ENCODE data around the gene NXF3.
"Not testable (repeated sequence)": the region's sequence is repeated elsewhere in the genome, so short reads cannot be mapped to it uniquely, and the experiment has no call there.

The NXF3 gene, protein sequence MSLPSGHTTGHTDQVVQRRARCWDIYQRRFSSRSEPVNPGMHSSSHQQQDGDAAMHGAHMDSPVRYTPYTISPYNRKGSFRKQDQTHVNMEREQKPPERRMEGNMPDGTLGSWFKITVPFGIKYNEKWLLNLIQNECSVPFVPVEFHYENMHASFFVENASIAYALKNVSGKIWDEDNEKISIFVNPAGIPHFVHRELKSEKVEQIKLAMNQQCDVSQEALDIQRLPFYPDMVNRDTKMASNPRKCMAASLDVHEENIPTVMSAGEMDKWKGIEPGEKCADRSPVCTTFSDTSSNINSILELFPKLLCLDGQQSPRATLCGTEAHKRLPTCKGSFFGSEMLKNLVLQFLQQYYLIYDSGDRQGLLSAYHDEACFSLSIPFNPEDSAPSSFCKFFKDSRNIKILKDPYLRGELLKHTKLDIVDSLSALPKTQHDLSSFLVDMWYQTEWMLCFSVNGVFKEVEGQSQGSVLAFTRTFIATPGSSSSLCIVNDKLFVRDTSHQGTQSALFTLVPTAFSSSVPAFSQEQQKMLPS

DNA sequence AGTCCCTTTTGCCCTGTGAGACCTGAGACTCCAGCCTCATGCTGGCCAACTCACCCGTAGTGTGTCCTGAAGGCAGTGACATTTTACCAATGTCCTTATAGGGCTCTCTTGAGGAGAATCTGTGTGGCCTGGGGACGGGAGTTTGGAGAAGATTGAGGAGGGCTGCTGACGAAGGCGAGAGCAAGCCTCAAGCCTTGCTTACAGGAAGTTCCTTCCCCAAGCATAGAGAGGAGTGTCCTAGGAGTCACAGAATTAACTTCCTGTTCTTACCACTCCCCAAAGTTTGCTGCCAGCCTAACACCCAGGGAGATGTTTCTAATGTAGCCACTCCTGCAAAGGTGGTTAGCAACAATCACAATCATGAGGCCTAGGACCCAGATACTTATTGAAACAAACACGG is at the start of gene NXF3:
Gene NXF3 (minus strand): TSS at position 202 of the 400 bp plus-strand sequence. CDS start 120 bp downstream, at position 82.
- DNase-seq: no peak

DNA sequence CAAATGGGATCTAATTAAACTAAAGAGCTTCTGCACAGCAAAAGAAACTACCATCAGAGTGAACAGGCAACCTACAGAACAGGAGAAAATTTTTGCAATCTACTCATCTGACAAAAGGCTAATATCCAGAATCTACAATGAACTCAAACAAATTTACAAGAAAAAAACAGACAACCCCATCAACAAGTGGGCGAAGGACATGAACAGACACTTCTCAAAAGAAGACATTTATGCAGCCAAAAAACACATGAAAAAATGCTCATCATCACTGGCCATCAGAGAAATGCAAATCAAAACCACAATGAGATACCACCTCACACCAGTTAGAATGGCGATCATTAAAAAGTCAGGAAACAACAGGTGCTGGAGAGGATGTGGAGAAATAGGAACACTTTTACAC is 43.6 kb upstream of the NXF3 start:
- not testable (repeated sequence) for DNase-seq

DNA sequence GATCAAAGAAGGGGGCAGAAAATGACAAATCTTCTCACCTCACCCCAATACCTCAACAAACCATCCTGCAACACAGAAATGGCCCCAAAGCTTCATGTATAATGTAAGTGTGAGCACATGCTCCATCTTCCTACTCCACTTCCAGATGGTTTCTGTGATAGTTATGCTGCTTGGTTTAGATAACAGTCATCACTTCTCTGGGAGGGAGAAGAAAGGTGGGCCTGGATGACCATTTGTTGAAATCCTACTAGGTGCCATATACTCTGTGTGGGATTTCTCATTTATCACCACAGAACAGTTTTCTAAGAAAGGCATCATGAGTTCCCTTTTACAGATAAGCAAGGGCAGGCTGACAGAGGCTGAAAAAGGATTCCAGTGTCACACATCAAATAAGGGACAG is 31.3 kb upstream of the NXF3 start:
- DNase-seq: no peak

DNA sequence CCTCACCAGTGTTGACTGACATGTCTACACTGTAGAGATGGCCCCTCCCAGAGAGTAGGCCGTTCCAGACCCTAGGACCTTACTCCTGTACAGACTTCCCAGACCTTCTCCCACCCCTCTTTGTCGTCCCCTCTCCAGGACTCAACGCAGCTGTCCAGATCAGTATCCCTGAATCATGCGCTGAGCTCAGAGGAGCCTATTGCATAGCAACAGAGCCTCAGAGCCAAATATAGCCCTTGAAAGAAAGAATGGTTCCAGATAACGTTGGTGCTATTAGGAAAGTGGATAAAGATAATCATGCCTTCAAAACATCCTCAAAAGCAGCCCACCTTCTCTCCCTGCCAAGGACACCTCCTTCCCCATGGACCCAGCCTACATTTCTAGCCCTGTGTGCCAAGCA is 27.8 kb upstream of the NXF3 start:
- no peak for DNase-seq

DNA sequence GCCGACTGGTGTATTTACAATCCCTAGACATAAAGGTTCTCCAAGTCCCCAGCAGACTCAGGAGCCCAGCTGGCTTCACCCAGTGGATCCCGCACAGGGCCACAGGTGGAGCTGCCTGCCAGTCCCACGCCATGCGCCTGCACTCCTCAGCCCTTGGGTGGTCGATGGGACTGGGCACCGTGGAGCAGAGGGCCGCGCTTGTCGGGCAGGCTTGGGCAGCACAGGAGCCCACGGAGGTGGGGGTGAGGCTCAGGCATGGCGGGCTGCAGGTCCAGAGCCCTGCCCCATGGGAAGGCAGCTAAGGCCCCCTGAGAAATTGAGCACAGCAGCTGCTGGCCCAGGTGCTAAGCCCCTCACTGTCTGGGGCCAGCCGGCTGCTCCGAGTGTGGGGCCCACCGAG is 24.0 kb upstream of the NXF3 start:
- DNase-seq: not testable (repeated sequence)

DNA sequence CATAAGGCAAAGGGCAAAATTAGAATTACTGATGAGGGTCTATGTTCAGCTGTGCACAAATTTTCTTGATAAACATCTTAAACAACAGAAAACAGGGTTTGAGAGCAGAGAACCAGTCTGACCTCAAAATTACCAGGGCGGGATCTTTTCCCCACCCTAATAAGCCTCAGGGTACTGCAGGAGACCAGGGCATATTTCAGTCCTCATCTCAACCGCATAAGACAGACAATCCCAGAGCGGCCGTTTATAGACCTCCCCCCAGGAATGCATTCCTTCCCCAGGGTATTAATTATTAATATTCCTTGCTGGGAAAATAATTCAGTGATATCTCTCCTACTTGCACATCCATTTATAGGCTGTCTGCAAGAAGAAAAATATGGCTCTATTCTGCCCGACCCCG is 16.6 kb upstream of the NXF3 start:
- DNase-seq: not testable (repeated sequence)

DNA sequence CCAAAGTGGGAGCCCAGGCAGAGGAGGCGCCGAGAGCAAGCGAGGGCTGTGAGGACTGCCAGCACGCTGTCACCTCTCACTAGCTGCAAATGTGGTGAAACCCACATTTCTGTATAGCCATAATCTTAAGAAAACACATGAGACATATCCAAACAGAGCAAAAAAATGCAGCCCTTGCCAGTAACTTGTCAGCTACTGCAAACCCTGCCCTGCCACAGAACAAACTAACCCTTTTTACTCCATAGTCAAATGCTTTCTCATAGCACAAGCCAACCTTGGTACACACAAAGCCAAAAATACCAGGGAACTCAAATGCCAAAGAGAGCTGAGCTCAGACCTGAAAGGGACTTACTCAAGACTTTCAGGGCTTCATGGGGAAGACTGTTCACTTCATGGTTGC is 14.9 kb upstream of the NXF3 start:
- DNase-seq: no peak

DNA sequence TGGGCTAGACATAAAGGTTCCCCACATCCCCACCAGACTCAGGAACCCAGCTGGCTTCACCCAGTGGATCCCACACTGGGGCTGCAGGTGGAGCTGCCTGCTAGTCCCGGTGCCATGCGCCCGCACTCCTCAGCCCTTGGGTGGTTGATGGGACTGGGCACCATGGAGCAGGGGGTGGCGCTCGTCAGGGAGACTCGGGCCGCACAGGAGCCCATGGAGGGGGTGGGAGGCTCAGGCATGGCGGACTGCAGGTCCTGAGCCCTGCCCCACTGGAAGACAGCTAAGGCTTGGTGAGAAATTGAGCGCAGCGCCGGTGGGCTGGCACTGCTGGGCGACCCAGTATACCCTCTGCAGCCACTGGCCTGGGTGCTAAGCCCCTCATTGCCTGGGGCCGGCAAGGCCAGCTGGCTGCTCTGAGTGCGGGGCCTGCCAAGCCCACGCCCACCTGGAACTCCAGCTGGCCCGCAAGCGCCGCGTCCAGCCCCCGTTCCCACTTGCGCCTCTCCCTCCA is 14.3 kb upstream of the NXF3 start:
- DNase-seq: not testable (repeated sequence)

DNA sequence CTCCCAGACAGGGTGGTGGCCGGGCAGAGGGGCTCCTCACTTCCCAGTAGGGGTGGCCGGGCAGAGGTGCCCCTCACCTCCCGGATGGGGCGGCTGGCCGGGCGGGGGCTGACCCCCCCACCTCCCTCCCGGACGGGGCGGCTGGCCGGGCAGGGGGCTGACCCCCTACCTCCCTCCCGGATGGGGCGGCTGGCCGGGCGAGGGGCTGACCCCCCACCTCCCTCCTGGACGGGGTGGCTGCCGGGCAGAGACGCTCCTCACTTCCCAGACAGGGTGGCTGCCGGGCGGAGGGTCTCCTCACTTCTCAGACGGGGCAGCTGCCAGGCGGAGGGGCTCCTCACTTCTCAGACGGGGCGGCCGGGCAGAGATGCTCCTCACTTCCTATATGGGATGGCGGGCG is 11.4 kb upstream of the NXF3 start:
- not testable (repeated sequence) for DNase-seq

DNA sequence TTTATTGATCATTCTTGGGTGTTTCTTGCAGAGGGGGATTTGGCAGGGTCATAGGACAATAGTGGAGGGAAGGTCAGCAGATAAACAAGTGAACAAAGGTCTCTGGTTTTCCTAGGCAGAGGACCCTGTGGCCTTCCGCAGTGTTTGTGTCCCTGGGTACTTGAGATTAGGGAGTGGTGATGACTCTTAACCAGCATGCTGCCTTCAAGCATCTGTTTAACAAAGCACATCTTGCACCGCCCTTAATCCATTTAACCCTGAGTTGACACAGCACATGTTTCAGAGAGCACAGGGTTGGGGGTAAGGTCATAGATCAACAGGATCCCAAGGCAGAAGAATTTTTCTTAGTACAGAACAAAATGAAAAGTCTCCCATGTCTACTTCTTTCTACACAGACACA is 10.9 kb upstream of the NXF3 start:
- DNase-seq: not testable (repeated sequence)

DNA sequence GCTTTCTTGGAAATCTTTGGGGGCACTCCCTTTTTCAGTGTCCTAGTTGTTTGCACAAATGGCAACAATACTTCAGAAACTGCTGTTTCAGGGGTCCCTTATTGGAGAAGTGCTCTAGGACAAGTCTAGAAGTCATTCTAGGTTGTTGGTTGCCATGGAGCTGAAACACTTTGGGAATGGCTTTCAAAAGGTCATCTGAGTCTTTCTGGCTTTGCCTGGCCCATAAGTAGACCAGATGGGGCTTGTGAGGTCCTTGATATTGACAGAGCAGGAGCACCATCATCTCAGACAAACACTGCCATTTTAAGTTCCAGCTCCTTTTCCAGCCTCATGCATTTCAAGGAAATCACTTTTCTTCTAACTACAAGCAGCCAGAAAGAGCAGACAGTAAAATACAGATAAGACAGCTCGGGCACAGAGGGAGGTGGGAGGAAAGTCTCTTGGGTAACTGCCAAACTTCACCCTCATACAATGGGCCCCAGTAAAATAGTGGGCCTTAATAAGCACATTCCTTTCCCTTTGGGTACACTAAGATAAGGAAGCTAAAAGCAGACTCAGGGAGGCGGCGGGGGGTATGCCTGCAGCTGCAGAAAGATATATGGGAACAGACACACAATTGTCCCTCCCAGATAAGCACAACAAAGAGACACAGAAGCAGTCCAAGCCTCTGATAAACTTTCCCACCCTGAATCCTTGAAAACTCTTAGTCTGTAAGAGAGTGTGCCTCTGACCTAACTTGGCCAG is 8.5 kb upstream of the NXF3 start:
- DNase-seq: no peak

DNA sequence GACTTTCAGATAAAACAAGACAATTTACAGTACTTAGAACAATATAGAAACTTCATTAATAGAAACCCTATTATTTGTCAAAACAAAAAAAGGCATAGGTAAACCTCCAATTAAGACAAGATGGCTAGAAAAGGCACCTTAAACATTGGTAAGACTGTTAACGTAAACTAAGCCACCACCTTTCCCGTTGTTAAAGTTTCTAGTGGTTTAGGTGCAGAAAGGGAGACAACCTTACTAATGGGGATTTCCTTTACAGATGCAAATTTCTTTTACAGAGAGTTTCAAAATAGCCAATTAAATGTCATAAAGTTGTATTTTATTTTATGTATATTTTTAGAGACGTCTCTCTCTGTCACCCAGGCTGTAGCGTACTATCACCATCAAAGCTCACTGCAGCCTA is 7.5 kb upstream of the NXF3 start:
- no peak for DNase-seq

DNA sequence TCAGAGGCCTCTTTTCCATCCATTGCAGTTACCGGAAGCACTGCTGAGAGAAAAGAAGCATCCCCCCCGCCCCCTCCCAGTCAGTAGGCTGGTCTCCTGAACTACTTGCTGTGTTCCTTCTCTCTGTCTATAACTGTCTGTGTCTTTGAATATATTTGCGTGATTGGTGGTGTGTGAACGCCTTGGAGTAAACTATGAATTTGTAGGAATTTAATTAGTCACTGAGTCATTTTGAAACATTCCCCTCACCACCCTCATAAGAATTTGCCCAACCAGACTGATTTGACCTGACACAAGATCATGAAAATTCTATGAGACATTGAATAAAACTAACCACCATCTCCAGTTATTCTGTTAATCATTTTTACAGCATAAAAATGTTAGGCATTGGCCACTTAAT is 6.7 kb upstream of the NXF3 start:
- DNase-seq: no peak

DNA sequence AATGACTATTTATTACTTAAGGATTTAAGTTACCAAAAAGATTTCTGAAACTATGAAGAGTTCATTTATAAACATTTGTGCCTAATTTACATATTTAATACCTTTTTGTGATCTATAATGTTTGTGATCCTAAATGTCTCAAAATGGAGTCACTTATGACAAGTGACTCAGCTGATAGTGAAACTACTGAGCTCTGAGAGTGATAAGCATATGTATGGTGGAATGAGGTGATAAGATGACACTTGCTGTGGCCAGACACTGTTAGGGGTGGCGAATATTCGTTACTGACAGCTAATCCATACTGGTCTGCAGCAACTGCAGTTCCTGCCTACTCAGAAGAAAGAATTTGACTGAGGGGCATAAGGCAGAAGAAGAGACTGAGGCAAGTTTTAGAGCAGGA is 5.5 kb upstream of the NXF3 start:
- no peak for DNase-seq

DNA sequence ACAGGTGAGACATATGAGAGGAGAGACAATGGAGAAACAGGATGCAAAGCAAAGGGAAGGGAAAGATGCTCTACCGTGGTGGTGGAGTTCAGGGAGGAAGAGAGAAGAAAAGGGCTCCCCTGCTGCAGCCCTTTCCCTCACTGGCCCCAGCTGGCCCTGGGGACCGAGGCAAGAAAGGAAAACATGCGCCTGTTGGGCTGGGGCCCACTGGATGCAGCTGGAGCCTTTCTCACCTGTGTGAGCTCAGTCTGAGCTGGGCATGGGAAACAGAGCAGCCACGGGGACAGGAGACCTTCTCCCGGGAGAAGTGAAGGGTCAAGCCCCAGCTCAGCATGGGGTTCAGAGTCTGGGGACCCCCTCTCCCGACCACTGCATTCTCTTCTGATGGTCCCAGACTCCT is 11.9 kb downstream of the NXF3 start:
- DNase-seq: no peak

DNA sequence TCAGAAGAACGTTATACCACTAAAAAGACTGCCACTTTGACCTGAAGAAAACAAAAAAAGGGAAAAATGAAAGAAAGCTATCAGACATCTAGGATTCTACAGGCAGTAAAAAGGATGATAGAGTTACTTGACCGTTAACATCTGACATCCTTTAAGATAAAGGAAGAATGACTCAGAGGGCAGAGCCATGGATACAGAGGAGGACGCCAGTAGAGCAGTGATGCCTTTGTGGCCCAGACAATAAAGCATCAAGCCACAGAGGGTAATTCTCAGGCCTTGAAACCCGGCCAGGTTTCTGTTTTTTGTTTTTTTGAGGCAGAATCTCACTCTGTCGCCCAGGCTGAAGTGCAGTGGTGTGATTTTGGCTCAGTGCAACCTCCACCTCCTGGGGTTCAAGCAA is 19.5 kb downstream of the NXF3 start:
- DNase-seq: no peak

DNA sequence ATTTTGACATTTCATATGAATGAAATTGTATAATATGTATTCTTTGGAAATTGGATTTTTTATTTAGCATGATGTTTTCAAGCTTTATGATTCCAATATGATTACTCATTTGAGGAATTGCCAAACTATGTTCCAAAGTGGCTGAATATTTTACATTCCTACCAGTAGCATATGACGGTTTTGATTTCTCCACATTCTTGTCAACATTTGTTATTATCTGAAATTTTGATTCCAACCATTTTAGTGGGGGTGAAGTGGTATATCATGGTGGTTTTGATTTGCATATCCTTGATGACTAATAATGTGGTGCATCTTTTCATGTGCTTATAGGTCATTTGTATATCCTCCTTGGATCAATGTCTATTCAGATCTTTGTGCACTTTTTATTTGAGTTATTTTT is 26.3 kb downstream of the NXF3 start:
- DNase-seq: no peak

DNA sequence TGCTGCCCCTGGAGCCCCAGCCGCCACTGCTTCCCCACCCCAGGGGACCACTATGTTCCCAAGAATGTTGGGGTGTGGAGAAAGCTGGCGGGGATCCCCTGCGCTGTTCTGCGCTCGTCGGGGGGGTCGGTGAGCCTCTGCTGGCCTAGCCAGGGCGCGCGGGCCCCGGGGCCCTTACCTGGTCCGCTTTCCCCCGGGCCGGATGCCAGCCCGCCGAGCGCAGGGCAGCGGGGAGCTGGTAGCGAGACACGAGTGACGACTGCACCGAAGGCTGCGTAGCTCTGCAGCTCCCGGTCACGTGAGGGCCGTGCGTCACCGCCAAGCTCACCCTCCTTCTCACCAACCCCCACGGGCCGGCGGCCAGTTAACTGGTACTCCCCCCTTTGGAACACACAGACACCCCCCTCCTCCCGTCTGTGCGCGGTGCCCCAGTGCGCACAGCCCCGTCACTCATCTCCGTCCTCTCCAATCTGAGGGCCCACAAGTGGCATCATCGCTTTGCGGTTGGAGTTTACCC is 29.0 kb downstream of the NXF3 start, which contains the start of gene BEX1:
Gene BEX1 (minus strand): TSS at position 254 of the 517 bp plus-strand sequence. CDS start 897 bp downstream, outside the sequence.
- DNase-seq: no peak

DNA sequence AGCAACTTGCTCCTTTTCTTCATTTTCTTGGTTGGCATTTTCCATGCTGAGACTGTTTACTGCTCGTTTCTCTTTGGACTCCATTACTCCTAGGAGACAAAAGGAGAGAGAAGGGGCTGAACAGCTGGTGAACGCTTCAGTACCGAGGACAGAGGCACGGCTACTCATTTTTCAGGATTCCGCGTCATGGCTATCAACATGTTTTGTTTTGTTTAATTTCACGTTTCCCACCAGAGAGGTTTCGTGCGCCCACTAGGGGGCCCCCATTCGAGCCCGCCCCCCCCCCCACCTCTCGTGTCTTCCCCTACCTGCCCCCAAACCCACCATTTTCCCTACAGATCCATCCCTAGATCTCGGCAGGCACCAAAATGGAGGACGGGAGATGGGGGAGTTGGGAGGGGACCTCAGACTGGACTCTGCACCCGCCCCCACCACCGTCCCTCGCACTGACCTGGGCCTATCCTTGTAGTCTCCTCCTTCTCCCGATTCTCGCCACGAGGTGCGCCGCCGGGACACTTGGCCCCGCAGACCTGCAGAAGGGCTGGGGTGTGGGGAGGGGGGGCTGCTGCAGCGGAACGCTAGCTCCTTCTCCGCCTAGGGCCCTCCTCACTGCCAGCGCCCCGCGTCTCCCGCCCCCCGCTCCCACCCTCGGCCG is 29.6 kb downstream of the NXF3 start:
- no peak for DNase-seq

DNA sequence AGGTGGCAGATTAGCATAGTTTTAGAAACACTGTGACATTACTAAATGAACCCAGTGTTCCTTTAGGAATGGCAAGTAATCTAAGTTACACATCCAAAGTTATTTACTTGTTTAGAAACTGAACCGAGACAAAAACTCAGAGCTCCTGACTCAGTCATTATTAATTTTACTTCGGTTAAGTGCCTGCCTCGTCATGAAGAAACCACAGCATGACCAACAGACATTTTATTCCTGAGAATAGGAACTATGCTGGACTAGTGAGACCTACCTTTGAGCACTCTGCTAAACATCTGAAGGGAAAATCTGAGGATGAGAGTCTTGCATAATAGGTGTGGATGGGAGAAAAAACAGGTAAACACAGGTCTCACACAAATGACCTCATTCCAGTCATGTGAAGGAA is 31.5 kb downstream of the NXF3 start:
- no peak for DNase-seq

DNA sequence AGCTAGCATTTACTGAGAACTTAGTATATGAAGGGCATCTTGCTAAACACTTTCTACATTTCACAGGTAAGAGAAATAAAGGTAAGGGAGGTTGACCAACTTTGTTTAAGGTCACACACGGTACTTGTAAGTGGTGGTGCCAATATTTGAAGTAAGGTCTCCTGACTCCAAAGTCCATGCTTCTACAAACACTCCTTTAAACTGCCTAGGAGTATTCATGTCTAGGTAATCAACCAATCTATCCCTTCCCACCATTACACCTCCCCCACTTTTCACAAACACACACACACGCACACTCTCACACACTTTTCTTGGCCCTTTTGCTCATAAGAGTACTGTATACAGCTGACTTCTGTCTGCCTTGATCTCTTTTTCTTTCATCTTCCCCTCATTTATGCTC is 36.0 kb downstream of the NXF3 start:
- DNase-seq: no peak

DNA sequence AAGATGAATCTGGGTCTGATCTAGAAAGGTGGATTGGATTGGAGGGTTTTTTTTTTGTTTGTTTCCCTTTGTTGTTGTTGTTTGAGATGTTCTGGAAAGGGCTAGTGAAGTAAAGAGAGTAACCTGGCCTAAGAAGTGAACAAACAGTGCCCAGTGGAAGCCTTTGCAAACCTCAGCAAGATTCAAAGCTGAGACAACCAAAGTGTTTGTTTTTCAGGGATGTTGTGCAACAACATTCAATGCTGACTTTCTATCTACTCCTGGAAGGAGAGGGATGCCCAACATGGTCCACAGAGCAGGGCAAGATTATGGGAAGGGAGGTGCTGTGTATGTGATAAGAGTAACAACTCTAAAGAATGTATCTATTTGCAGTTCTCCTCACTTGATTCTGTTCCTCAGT is 40.3 kb downstream of the NXF3 start:
- DNase-seq: no peak

DNA sequence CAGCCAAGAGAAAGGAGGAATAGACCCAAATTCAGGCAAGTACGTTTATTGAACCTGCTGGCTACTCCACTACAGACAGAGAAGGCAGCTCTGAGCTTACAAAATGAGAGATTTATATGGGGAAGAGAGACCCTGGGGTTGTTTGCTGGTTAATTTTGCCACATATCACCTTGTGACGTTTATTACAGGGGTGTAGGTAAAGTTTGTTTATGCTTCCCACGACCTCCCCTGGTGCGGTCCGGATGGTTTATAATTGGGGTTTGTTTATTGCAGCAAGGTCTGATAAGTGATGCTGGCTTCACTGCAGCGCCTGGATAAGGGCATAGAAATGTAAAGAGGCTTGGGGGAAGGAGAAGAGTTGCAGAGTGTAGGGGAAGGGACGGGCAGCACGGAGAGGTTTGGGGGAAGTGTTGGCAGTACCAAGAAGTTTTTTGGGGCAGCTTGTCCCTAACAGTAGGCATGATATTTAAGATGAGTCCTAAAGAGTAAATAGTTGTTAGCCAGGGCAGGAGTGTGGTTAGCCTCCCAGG is 41.6 kb downstream of the NXF3 start:
- DNase-seq: no peak

Measured in 8988T (cell line).